ENCODE data around the gene FAM50A. TPM values are rescaled to one million over a fixed set of nuclear protein-coding genes. Genes with fewer than 3 reads are reported as not detected.

Gene FAM50A
- total RNA-seq, 1 donor from 2014 or later: 47.3 TPM

DNA sequence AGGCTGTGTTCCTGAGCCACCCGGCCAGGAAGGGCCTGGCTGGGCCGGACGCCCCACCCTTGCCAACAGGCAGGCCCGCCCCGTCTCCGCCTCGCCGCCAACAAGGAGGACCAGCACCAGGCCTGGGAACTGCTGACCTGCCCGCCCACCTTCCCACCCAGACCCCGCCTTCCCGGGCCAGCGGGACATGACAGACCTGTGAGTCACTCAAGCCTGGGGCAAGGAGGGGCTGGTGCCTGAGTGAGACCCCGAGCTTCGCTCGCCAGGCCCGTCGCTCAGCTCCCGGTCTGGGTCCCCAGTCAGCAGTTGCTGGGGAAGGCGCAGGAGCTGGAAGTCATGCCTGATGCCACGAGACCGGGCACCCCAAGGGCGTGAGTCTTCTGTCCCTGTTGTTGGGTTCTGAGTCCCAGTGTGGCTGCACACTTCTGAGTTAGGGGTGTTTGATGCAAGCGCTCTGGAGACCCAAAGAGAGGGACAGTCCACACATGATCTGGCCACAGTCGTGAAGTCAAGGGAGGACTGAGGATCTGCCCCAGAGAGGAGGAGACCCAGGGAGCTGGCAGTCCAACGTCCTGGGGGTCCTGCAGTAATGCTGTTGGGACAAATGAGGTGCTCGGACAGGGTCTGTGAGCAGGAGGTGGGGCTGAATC lies 34.6 kb upstream of the FAM50A start, which contains the start of gene DNASE1L1:
TSS of gene DNASE1L1 (minus strand) at position 33 of the 650 bp plus-strand sequence. CDS start 3,686 bp downstream, outside the sequence.
- intact Hi-C loops (cut with DNase I): loop anchor here (1.0 kb wide), 1 partner anchor 10 kb away; no protein-coding TSS in a partner anchor
- DNase-seq (ENCODE audit: missing footprints): peak; percentile 93
- peak; percentile 62 for ATAC-seq

DNA sequence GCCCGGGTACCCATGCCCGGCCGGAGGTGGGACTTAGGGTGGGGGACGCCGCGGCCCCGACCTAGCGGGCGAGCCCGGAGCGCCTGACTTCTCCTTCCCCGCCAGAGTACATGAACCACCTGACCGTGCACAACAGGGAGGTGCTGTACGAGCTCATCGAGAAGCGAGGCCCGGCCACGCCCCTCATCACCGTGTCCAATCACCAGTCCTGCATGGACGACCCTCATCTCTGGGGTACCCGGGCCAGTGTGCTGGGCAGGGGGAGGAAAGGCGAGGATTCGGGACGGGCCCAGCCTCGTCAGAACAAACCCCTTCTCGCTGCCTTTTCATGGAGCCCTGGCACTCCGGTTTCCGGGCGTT lies 32.0 kb upstream of the FAM50A start:
- ATAC-seq: peak; percentile 71
- DNase-seq (ENCODE audit: missing footprints): no peak
- intact Hi-C loops (cut with DNase I): loop anchor here (2.0 kb wide), 1 partner anchor 19 kb away; no protein-coding TSS in a partner anchor

DNA sequence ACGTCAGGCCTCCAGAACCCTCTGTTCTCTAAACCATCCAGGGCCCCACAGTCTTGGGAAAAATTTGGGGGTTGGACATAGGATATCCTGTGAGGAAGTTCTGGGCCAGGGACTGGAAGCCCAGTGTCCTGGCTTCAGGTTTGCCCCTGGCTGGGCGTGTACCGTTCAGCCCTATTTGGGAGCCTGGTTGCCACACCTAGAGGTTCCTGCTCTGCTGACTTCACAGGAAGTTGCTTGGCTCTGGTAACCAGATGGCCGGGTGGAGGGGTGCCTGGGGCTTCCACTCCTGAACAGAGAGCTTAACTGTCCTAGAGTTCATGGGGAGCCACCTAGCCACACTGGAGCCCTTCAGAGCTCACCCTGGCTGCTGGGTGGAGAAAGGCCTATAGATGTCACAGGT lies 31.5 kb upstream of the FAM50A start:
- ATAC-seq: peak; percentile 18
- intact Hi-C loops (cut with DNase I): loop anchor here (2.0 kb wide), 1 partner anchor 18 kb away; no protein-coding TSS in a partner anchor
- DNase-seq (ENCODE audit: missing footprints): no peak

DNA sequence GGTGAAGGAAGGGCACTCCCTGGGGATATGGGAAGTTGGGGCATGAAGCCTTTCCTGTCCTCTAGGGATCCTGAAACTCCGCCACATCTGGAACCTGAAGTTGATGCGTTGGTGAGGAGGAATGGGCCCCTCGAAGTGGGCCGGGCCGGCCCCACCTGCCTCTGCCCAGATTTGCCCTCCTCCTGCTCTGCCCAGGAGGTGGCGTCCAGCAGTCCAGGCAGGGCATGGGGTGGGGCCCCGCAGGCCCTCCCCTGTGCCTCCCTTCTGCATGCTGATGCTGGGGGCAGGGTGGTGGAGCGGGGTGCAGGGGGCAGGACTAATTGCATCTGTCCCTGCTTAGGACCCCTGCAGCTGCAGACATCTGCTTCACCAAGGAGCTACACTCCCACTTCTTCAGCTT lies 30.8 kb upstream of the FAM50A start:
- DNase-seq (ENCODE audit: missing footprints) (no peak), ATAC-seq (no peak)
- intact Hi-C loops (cut with DNase I): loop anchor here (2.0 kb wide), 1 partner anchor 18 kb away; no protein-coding TSS in a partner anchor

DNA sequence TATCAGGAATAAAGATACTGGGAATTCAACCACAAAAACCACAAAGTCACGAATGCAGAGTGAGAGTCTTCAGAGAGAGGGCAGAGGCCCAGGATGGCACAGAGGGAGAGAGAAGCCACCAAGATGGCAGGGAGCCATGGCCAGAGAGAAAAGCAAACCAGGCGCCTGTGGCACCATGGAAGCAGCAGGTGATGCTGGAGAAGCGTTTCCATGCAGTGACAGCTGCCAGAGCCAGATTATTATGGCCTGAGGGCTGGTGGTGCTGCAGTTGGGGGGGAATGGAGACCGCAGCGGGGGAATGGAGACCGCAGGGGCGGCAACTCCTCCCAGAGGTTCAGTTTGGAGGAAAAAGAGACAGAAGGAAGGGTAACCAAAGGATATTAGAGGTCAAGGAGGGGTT lies 26.8 kb upstream of the FAM50A start:
- ATAC-seq: no peak
- intact Hi-C loops (cut with DNase I): no loop called here
- no peak for DNase-seq (ENCODE audit: missing footprints)

DNA sequence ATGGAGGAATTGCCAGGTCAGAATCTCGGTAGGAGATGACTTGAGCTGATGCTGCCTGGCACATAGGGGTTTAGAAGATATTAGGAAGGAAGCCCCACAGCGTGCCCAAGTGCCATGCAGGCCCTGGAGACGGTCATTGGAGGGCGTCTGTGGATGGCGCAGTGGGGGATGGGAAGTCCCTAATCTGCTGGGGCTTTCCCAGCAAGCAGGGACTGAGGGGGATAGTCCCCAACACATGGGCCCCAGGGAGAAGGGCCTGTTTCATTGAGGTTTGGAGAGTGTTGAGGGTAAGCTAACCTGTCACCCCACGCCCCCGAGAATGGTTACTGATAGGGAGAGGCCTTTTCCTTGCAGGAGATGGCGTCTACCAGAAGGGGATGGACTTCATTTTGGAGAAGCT lies 24.8 kb upstream of the FAM50A start:
- ATAC-seq: no peak
- DNase-seq (ENCODE audit: missing footprints): no peak
- intact Hi-C loops (cut with DNase I): no loop called here

DNA sequence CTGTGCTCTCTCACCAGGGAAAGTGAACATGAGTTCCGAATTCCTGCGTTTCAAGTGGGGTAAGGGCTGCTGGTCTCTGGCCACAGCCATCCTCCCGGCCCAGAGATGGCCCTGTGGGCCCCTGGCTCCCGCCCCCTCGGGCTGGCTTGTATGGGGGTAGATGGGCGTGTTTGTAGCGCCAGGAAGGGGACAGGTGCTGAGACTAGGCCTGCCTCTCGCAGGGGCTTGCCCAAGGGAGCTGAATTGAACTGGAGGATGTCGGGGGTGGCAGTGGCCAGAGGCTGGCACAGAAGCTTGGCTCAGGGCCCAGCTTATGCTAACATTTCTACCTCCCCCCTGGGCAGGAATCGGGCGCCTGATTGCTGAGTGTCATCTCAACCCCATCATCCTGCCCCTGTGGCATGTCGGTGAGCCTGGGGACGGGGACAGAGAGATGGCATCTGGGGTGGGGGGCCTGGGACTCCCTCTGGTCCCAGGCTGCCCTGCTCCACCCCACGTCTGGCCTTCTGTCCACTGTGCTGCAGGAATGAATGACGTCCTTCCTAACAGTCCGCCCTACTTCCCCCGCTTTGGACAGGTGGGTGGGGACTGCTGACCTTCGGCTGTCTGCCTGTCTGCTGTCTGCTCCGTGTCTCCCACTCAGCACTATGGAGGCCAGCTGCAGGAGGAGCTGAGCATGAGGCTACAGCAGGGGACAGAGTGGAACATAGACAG lies 24.1 kb upstream of the FAM50A start:
- intact Hi-C loops (cut with DNase I): no loop called here
- DNase-seq (ENCODE audit: missing footprints) (no peak), ATAC-seq (peak; percentile 94)

DNA sequence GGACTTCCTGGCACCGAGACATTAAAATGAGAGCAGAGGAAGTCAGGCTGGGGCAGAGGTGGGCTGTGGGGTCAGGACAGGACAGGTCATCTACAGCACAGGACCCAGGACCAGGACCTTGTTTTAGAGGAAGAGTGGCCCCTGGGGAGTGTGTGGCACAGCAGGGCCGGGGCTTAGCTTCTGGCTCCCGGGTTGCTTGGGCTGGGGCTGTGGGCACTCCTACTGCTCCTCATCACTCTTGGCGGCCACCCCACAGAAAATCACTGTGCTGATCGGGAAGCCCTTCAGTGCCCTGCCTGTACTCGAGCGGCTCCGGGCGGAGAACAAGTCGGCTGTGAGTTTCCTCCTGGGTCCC lies 23.6 kb upstream of the FAM50A start:
- no peak for DNase-seq (ENCODE audit: missing footprints)
- intact Hi-C loops (cut with DNase I): no loop called here
- peak; percentile 35 for ATAC-seq

DNA sequence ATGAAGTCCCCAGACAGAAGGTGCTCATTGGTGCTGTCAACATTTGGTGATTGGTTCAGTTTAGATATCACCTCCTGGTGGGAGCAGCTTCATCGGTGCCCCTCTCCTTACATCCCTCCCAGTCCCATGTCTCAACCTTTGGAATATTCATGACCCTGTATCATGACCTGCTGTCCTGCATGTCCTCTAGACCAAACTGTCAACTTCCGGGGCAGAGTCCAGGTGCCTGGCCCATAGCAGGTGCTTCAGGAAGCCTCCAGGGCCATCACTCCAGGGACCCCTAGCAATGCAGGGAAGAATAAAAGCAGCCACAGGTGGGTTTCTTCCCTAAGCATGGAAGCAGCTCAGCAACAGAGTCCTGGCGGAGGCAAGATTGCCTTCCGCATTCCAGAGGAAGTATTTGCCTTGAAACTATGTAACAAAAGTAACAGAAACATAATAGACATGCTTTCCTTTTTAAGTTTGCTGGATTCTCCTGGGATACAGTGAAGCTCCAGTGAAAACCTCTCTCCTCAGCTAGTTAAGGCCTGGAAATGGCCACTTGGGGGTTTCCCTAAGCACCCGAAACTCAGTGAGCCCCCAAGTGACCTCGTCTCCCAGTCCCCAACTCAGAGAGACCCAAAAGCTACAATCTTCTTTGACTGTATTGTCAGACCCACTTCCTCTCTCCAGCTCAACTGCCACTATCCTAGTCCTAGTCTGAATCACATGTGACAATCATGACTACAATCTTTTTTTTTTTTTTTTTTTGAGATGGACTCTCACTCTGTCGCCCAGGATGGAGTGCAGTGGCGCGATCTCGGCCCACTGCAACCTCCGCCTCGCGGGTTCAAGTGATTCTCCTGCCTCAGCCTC lies 16.8 kb upstream of the FAM50A start:
- ATAC-seq: no peak
- DNase-seq (ENCODE audit: missing footprints): no peak
- intact Hi-C loops (cut with DNase I): no loop called here

DNA sequence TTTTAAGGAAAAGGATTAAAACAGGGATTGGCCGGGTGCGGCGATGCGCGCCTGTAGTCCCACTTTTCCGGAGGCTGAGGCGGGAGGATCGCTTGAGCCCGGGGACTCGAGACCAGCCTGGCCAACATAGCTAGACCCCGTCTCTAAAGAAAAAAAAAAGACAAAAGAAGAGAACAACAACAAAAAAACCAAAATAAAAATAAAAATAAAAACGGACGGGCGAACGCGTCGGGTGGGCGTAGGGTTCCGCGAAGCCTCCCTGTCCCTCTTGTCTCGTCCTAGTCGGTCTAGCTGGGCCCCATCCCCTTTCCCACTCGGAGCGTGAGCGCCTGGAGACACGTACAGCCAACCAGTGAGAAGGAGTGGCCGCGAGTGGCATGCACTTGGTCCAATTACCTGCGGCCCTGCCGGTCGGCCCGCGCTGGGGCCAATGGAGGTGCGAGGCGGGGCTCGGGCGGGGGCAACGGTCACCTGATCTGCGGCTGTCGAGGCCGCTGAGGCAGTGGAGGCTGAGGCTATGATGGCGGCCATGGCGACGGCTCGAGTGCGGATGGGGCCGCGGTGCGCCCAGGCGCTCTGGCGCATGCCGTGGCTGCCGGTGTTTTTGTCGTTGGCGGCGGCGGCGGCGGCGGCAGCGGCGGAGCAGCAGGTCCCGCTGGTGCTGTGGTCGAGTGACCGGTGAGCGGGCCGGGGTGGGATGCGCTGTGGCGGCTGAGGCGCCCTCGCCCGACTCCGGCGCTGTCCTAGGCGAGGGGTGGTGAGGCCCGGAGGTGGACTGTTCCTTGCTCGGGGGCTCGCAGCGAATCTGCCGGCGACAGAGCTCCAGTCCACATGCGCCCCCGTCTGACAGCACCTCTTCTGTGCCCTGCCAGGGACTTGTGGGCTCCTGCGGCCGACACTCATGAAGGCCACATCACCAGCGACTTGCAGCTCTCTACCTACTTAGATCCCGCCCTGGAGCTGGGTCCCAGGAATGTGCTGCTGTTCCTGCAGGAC lies 15.5 kb upstream of the FAM50A start, which contains the start of gene ATP6AP1:
TSS of gene ATP6AP1 (plus strand) at position 502 of the 996 bp plus-strand sequence. CDS start at position 518, 16 bp downstream.
- ATAC-seq (peak; percentile 99), DNase-seq (ENCODE audit: missing footprints) (peak; percentile 97)
- intact Hi-C loops (cut with DNase I): no loop called here

DNA sequence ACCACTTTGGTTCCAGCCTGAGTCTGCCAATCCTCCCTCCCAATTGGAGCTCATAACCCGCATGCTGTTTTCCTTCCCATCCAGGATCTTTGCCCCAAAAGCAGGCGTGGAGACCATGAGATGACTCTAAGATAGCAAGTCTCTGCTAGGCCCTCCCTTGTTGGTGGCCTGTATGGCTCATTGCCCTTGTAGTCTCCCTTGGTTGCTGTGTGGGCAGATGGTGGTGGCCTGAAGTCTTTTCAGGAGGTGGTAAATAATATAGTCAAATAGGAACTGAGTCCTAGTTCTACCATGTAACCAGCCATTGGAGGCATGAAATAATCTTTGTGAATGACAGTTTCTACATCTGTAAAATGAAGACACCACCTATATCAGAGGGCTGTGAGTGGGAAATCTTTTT lies 14.2 kb upstream of the FAM50A start:
- DNase-seq (ENCODE audit: missing footprints): no peak
- ATAC-seq: no peak
- intact Hi-C loops (cut with DNase I): loop anchor here (2.0 kb wide), 1 partner anchor 17 kb away; no protein-coding TSS in a partner anchor

DNA sequence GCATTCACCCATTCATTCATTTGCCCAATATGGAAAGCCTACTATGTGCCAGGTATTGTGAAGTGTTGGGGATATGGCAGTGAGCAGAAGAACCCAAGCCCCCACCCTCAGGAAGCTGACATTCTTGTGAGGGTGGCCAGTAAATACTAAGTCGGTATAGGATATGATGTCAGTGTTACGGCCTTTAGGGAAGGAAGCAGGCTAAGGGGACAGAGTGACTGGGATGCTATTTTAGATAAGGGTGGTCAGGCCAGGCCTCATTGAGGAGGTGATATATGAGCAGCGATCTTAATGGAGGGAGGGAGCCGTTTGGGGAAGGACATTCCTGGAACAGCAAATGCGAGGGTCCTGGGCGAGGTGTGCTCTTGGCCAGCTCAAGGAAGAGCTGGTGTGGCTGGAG lies 13.5 kb upstream of the FAM50A start:
- no peak for DNase-seq (ENCODE audit: missing footprints)
- no peak for ATAC-seq
- intact Hi-C loops (cut with DNase I): loop anchor here (2.0 kb wide), 1 partner anchor 18 kb away; no protein-coding TSS in a partner anchor

DNA sequence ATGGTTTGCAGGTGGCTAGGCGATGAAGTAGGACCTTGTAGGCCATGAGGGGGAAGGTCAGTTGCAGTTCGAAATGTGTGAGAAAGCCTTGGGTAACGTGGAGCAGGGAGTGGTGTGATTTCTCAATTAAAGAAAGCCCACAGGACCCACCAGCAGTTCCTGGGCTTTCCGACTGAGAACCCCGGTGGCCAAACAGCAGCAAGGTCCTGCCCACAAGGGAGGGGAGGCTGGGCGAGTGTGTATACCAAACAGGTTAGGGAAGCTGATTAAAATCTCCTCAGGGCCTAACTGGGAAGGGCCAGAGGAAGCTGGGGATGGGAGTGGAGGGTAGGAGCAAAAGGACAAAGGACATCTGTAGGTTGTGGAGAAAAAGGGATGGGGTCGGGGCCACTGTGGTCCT lies 13.0 kb upstream of the FAM50A start:
- DNase-seq (ENCODE audit: missing footprints): no peak
- ATAC-seq: no peak
- intact Hi-C loops (cut with DNase I): loop anchor here (2.0 kb wide), 1 partner anchor 18 kb away; no protein-coding TSS in a partner anchor

DNA sequence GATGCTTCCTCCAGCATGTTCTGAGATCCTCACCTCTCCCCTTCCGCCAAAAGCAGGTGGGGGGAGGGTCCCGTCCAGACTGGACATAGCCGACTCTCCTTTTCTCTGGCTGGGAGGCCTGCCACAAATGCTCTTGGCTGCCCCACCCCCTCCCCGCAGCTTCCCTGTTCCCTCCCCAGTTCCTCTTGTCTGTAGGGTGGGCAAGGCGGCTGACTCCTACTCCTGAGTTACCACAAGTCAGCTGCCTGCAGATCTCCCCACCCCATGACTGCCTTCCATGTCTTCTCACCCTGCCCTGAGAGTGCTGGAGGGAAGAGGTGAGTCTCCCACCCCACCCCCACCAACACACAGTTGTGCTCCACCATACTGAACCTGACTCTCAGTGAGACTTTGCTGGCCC lies 12.6 kb upstream of the FAM50A start:
- intact Hi-C loops (cut with DNase I): loop anchor here (2.0 kb wide), 1 partner anchor 19 kb away; no protein-coding TSS in a partner anchor
- ATAC-seq: no peak
- no peak for DNase-seq (ENCODE audit: missing footprints)

DNA sequence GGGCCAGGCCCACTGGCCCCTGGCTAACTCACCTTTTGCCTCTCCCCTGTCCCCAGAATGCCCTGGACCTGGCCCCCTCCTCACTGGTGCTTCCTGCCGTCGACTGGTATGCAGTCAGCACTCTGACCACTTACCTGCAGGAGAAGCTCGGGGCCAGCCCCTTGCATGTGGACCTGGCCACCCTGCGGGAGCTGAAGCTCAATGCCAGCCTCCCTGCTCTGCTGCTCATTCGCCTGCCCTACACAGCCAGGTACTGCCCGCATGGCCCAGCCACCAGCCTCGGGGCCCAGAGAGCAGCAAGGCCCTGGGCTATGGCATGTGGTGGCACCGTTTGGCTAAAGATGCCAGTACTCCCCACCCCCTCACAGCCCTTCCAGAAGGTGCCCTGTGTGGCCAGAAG lies 11.7 kb upstream of the FAM50A start:
- no peak for ATAC-seq
- no peak for DNase-seq (ENCODE audit: missing footprints)
- intact Hi-C loops (cut with DNase I): no loop called here

DNA sequence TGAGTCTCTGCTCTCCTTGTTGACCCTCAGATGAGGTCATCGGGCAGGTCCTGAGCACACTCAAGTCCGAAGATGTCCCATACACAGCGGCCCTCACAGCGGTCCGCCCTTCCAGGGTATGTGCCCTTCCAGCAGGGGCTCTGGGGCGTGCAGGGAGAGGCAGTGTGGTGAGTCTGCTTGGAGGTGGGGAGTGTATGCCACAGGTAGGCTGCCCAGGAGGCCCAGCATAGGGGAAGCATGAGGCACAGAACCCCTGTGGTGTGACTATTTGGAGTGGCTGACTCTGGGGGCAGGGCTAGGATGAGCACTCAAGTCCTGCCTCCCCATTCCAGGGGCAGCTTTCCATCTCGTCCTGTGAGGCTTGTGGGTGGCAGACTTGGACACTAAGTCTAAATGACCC lies 10.3 kb upstream of the FAM50A start:
- DNase-seq (ENCODE audit: missing footprints) (no peak), ATAC-seq (no peak)
- intact Hi-C loops (cut with DNase I): no loop called here

DNA sequence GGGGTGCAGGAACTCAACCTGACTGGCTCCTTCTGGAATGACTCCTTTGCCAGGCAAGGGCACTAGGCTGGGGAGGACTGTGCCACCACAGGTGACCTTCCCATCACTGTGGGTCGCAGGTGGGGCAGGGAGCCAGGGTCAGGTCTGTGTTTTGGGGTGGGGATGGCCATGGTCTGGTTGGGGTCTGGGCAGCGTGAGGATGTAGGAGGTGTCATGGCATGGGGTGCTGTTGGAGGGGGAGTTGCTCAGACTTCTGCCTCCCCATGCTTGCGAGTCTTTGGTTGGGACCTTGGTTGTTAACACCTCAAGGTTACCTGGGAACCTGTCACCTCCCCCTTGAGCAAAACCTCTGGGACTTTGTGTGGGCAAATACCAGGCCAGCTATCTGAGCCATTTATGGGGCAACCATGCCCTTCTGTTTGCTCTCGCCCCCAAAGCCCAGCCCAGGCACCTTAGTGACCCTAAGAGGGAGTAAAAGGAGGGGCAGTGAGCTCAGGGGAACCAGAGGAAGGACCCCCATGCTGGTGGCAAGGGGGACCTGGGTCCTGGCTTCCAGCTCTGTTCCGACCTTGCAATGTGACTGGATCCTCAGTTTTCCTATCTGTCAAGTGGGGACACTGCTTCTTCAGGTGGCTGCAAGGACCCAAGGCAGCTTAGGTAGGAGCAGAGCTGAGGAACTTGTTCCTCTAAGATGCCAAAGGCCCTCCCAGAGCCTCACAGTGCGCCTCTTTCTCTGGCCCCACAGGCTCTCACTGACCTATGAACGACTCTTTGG lies 9.4 kb upstream of the FAM50A start:
- no peak for ATAC-seq
- no peak for DNase-seq (ENCODE audit: missing footprints)
- intact Hi-C loops (cut with DNase I): no loop called here
